HepG2 (cell line): ENCODE measurements around the gene MORN1. TPM values are rescaled to one million over a fixed set of nuclear protein-coding genes. Genes with fewer than 3 reads are reported as not detected.

Source experiments
- ARHGAP35 ChIP-seq: sonication (generic); formaldehyde crosslinking; IDR thresholded peaks from 2 replicates; pipeline ENCODE4 v1.9.0; 2022; ENCODE audit warnings: mild to moderate bottlenecking, inconsistent platforms, moderate library complexity, missing genetic modification reagents, borderline replicate concordance
- ELF3 ChIP-seq: IDR thresholded peaks from 2 replicates; pipeline ENCODE4 v1.6.1; 2016; ENCODE audit warnings: missing genetic modification reagents, missing compliant biosample characterization
- ESRRA ChIP-seq: sonication (generic); formaldehyde crosslinking; IDR thresholded peaks from 2 replicates; pipeline ENCODE4 v1.5.1; 2020; ENCODE audit warnings: mild to moderate bottlenecking, low read depth, missing genetic modification reagents
- FLYWCH1 ChIP-seq: sonication (generic); formaldehyde crosslinking; IDR thresholded peaks from 2 replicates; pipeline ENCODE4 v1.8.1; 2023; ENCODE audit warnings: mild to moderate bottlenecking, missing genetic modification reagents
- GABPA ChIP-seq, 2 experiments: IDR thresholded peaks; 2 replicates each; pipeline ENCODE4 v1.6.1; 2011 to 2016; ENCODE audit warnings: low read depth in 2 of 2, low read length in 1 of 2, missing biosample characterization in 1 of 2, missing genetic modification characterization in 1 of 2
- HDAC1 ChIP-seq: sonication (generic); formaldehyde crosslinking; IDR thresholded peaks from 2 replicates; pipeline ENCODE4 v1.5.1; 2020; ENCODE audit warnings: mild to moderate bottlenecking, missing genetic modification reagents
- HOXD1 ChIP-seq: sonication (generic); formaldehyde crosslinking; IDR thresholded peaks from 2 replicates; pipeline ENCODE4 v1.5.0; 2020; ENCODE audit warnings: missing genetic modification reagents
- JDP2 ChIP-seq: sonication (generic); formaldehyde crosslinking; IDR thresholded peaks from 2 replicates; pipeline ENCODE4 v1.8.1; 2022; ENCODE audit warnings: missing genetic modification reagents, borderline replicate concordance
- MTERF4 ChIP-seq: sonication (generic); formaldehyde crosslinking; IDR thresholded peaks from 2 replicates; pipeline ENCODE4 v1.8.0; 2023; ENCODE audit warnings: mild to moderate bottlenecking, missing genetic modification reagents
- MXD3 ChIP-seq: IDR thresholded peaks from 2 replicates; pipeline ENCODE4 v1.6.1; 2016; ENCODE audit warnings: mild to moderate bottlenecking, missing biosample characterization, missing genetic modification reagents
- NR2C2 ChIP-seq: sonication (generic); formaldehyde crosslinking; IDR thresholded peaks from 2 replicates; pipeline ENCODE4 v1.4.0; 2020; ENCODE audit warnings: missing genetic modification reagents, mild to moderate bottlenecking, moderate library complexity, borderline replicate concordance
- RAD51 ChIP-seq: fragments of 450-650 bp; IDR thresholded peaks from 2 replicates; pipeline ENCODE4 v1.6.1; 2016; ENCODE audit warnings: borderline replicate concordance
- REXO4 ChIP-seq: sonication (generic); formaldehyde crosslinking; IDR thresholded peaks from 2 replicates; pipeline ENCODE4 v1.8.0; 2022; ENCODE audit warnings: missing genetic modification reagents, mild to moderate bottlenecking, borderline replicate concordance
- RFX3 ChIP-seq: IDR thresholded peaks from 2 replicates; pipeline ENCODE4 v1.6.1; 2016; ENCODE audit warnings: missing biosample characterization, missing genetic modification reagents
- SIN3B ChIP-seq: fragments of 150-350 bp; IDR thresholded peaks from 2 replicates; pipeline ENCODE4 v1.6.1; 2014; ENCODE audit warnings: low read length
- SMAD9 ChIP-seq: sonication (generic); formaldehyde crosslinking; IDR thresholded peaks from 2 replicates; pipeline ENCODE4 v1.5.1; 2020; ENCODE audit warnings: mild to moderate bottlenecking, missing genetic modification reagents
- SRSF9 ChIP-seq: fragments of 200-400 bp; formaldehyde crosslinking; IDR thresholded peaks from 2 replicates; pipeline ENCODE4 v1.6.1; 2018; ENCODE audit warnings: borderline replicate concordance, mild to moderate bottlenecking, low read depth, low read length; ENCODE audit not compliant: insufficient read depth, poor library complexity, severe bottlenecking
- TEAD2 ChIP-seq: sonication (generic); formaldehyde crosslinking; IDR thresholded peaks from 2 replicates; pipeline ENCODE4 v1.9.0; 2021; ENCODE audit warnings: missing genetic modification reagents
- U2AF1 ChIP-seq: fragments of 200-400 bp; formaldehyde crosslinking; optimal IDR thresholded peaks from 2 replicates; pipeline ENCODE3; 2017; ENCODE audit warnings: mild to moderate bottlenecking, low read depth, low read length
- ZNF101 ChIP-seq: sonication (generic); formaldehyde crosslinking; IDR thresholded peaks from 2 replicates; pipeline ENCODE4 v1.4.0; 2020; ENCODE audit warnings: mild to moderate bottlenecking, low read depth, missing genetic modification reagents, borderline replicate concordance
- ZNF501 ChIP-seq: sonication (generic); formaldehyde crosslinking; IDR thresholded peaks from 2 replicates; pipeline ENCODE4 v1.5.1; 2020; ENCODE audit warnings: mild to moderate bottlenecking, moderate library complexity, missing genetic modification reagents
- ZNF660 ChIP-seq: sonication (generic); formaldehyde crosslinking; IDR thresholded peaks from 2 replicates; pipeline ENCODE4 v1.5.1; 2020; ENCODE audit warnings: mild to moderate bottlenecking, low read depth, missing genetic modification reagents, borderline replicate concordance
- ZSCAN25 ChIP-seq: sonication (generic); formaldehyde crosslinking; IDR thresholded peaks from 2 replicates; pipeline ENCODE4 v1.8.0; 2022; ENCODE audit warnings: mild to moderate bottlenecking, missing genetic modification reagents
- ZSCAN29 ChIP-seq: sonication (generic); formaldehyde crosslinking; conservative IDR thresholded peaks from 2 replicates; pipeline ENCODE4 v1.4.0; 2020; ENCODE audit warnings: mild to moderate bottlenecking, missing genetic modification reagents
- polyA plus RNA-seq, 8 experiments: library from polyadenylated mRNA; depleted of rRNA in 3 of 8; stranded (reverse) in 7 of 8; unstranded in 1 of 8; fragments of >200 nt; fragmentation: Illumina TruSeq in 4 of 8; extraction: Trizol in 4 of 8; gene quantifications; 2 replicates each; pipeline versions ENCODE4 v1.2.1 to v1.2.3, GENCODE V29; 2011 to 2016; ENCODE audit warnings: low read depth in 4 of 8, missing spikeins in 1 of 8, mixed read lengths in 1 of 8; ENCODE audit not compliant: insufficient read depth in 1 of 8
- total RNA-seq, 5 experiments: library from RNA; depleted of rRNA; stranded (reverse); fragments of >200 nt; fragmentation: Illumina TruSeq; extraction: Trizol; gene quantifications; 2 replicates each; pipeline ENCODE4 v1.2.3, GENCODE V29; 2016; ENCODE audit warnings: low read depth in 1 of 5
- TF ChIP-seq, protein P1 (sequence below): sonication (generic); formaldehyde crosslinking; IDR thresholded peaks from 2 replicates; pipeline ENCODE4 v1.4.0; 2020; ENCODE audit warnings: missing genetic modification reagents
- TF ChIP-seq, protein P2 (sequence below): sonication (generic); formaldehyde crosslinking; IDR thresholded peaks from 2 replicates; pipeline ENCODE4 v1.4.0; 2020; ENCODE audit warnings: missing genetic modification reagents, borderline replicate concordance

Gene MORN1
- total and polyA plus RNA-seq, 2 of the 13 experiments (the other 11 are each of a cell fraction or from before 2014, with no cell fraction given): 3.1 to 6.5 TPM

GRCh38 chr1:2381741-2382620 lies 9.4 kb downstream of the MORN1 start (continued):
- no peak for TF ChIP-seq RAD51
- TF ChIP-seq, protein P1, sequence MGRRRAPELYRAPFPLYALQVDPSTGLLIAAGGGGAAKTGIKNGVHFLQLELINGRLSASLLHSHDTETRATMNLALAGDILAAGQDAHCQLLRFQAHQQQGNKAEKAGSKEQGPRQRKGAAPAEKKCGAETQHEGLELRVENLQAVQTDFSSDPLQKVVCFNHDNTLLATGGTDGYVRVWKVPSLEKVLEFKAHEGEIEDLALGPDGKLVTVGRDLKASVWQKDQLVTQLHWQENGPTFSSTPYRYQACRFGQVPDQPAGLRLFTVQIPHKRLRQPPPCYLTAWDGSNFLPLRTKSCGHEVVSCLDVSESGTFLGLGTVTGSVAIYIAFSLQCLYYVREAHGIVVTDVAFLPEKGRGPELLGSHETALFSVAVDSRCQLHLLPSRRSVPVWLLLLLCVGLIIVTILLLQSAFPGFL (CRISPR knock-in tag): no peak
- TF ChIP-seq TEAD2: no peak
- no peak for TF ChIP-seq ELF3 (CRISPR knock-in tag)
- no peak for TF ChIP-seq U2AF1
- 0 out of 2 replicates have a peak, but pooled peaks have one; percentile 42 for TF ChIP-seq ZSCAN25
- no peak for TF ChIP-seq MTERF4 (CRISPR knock-in tag)
- TF ChIP-seq FLYWCH1 (CRISPR knock-in tag): no peak
- TF ChIP-seq ESRRA (CRISPR knock-in tag): no peak
- no peak for TF ChIP-seq ARHGAP35 (CRISPR knock-in tag)
- TF ChIP-seq ZNF101 (CRISPR knock-in tag): no peak
- TF ChIP-seq MXD3: no peak
- no peak for TF ChIP-seq JDP2 (CRISPR knock-in tag)
- peak; percentile 23 for TF ChIP-seq ZNF501 (CRISPR knock-in tag)
- TF ChIP-seq RFX3 (CRISPR knock-in tag): no peak
- no peak for TF ChIP-seq ZNF660 (CRISPR knock-in tag)
- no peak for TF ChIP-seq HDAC1 (CRISPR knock-in tag)
- TF ChIP-seq, protein P2, sequence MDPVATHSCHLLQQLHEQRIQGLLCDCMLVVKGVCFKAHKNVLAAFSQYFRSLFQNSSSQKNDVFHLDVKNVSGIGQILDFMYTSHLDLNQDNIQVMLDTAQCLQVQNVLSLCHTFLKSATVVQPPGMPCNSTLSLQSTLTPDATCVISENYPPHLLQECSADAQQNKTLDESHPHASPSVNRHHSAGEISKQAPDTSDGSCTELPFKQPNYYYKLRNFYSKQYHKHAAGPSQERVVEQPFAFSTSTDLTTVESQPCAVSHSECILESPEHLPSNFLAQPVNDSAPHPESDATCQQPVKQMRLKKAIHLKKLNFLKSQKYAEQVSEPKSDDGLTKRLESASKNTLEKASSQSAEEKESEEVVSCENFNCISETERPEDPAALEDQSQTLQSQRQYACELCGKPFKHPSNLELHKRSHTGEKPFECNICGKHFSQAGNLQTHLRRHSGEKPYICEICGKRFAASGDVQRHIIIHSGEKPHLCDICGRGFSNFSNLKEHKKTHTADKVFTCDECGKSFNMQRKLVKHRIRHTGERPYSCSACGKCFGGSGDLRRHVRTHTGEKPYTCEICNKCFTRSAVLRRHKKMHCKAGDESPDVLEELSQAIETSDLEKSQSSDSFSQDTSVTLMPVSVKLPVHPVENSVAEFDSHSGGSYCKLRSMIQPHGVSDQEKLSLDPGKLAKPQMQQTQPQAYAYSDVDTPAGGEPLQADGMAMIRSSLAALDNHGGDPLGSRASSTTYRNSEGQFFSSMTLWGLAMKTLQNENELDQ (CRISPR knock-in tag): no peak
- no peak for TF ChIP-seq NR2C2 (CRISPR knock-in tag)
- no peak for TF ChIP-seq SRSF9
- no peak for TF ChIP-seq ZSCAN29 (CRISPR knock-in tag)
- TF ChIP-seq REXO4 (CRISPR knock-in tag): no peak
- no peak for TF ChIP-seq HOXD1 (CRISPR knock-in tag)
- TF ChIP-seq SMAD9 (CRISPR knock-in tag): no peak
- no peak for TF ChIP-seq GABPA (IDR thresholded peaks at IDR 0.05; ENCODE audit: low read depth, low read length)
- TF ChIP-seq GABPA (CRISPR knock-in tag; IDR thresholded peaks at IDR 0.05; ENCODE audit: low read depth): no peak; the same call in 1 of the 2 replicates
- TF ChIP-seq SIN3B: no peak
